Measurements from ENCODE around the gene OLA1. TPM values are rescaled to one million over a fixed set of nuclear protein-coding genes. Genes with fewer than 3 reads are reported as not detected.

The OLA1 gene
- total and polyA plus RNA-seq, 2 of the 4 experiments (the other 2 are of a cell fraction), result 54.7 to 71.2 TPM

GRCh38 chr2:174208026-174208425 lies 40.3 kb downstream of the OLA1 start:
- BruUV-seq (replicated peaks), result no TSS peak
- no peak overlapping the region for H3K23ac ChIP-seq (ENCODE audit: low read depth, low read length)
- H3K27me3 ChIP-seq (ENCODE audit: control insufficient read depth, insufficient read depth, low read length), result no peaks in the 10 kb centered on the region
- H2BK5ac ChIP-seq (ENCODE audit: low read depth, low read length, poor library complexity, severe bottlenecking), result no peak overlapping the region
- dilution Hi-C loops (cut with HindIII; ENCODE audit: low sequenced_read_pairs, unreplicated experiment), result no loop called here
- no peaks in the 10 kb centered on the region for H3K9me3 ChIP-seq (ENCODE audit: control insufficient read depth, insufficient read depth, low read length)
- H2AK9ac ChIP-seq (replicated peaks; ENCODE audit: low read depth, low read length, poor library complexity), result no peak overlapping the region
- H2AFZ ChIP-seq (replicated peaks; ENCODE audit: low read length, poor library complexity), result no peak overlapping the region
- no peak overlapping the region for H3K14ac ChIP-seq (replicated peaks; ENCODE audit: low read depth, low read length)
- WGBS, 2 experiments (ENCODE audit: extremely low coverage in 2 of 2, insufficient read length in 1 of 2), result no CpG with 5 or more reads among the region's 4 CpGs
- peaks cover 13 to 23% of the 10 kb centered on the region in 2 experiments for H3K79me1 ChIP-seq (ENCODE audit: low read depth in 1 of 2, low read length in 2 of 2)
- H2AK5ac ChIP-seq (ENCODE audit: low read depth, low read length), result no peak overlapping the region
- no peak overlapping the region for H3K4me2 ChIP-seq (ENCODE audit: low read depth, low read length)
- H3K56ac ChIP-seq (ENCODE audit: extremely low read depth, insufficient read depth, low read length), result no peak overlapping the region
- intact Hi-C loops (cut with micrococcal nuclease), result no loop called here
- POLR2A ChIA-PET (ENCODE audit: unreplicated experiment), result no interaction called here
- H2BK120ac ChIP-seq (ENCODE audit: low read depth, low read length), result no peak overlapping the region
- no peak overlapping the region for H4K5ac ChIP-seq (ENCODE audit: low read depth, low read length)
- no peak overlapping the region for H4K8ac ChIP-seq (ENCODE audit: low read depth in 2 of 2, low read length in 2 of 2)
- no peak overlapping the region for H2BK15ac ChIP-seq (ENCODE audit: low read depth, low read length)
- no peak overlapping the region for H3K4me3 ChIP-seq (ENCODE audit: insufficient read depth, low read depth, low read length)
- peaks cover 4% of the 10 kb centered on the region; the same call in 1 of the 2 replicates for H3K9me1 ChIP-seq (ENCODE audit: insufficient read depth, low read length)
- TF ChIP-seq USF2 (IDR thresholded peaks at IDR 0.05; ENCODE audit: low read depth, low read length), result no peak
- TF ChIP-seq NFE2L2 (IDR thresholded peaks at IDR 0.05; ENCODE audit: low read depth, low read length), result no peak
- TF ChIP-seq RAD21 (IDR thresholded peaks at IDR 0.05; ENCODE audit: low read length), result no peak
- no peak for TF ChIP-seq SMC3 (IDR thresholded peaks at IDR 0.05; ENCODE audit: low read depth, low read length)
- no peak for TF ChIP-seq RCOR1 (IDR thresholded peaks at IDR 0.05; ENCODE audit: insufficient replicate concordance, low read length)
- no peaks in the 10 kb centered on the region for H3K4me1 ChIP-seq (ENCODE audit: control insufficient read depth, insufficient read depth, low read length)
- no peak overlapping the region for H3K27ac ChIP-seq (ENCODE audit: insufficient read depth, low read length)
- no peak overlapping the region for H2BK20ac ChIP-seq (ENCODE audit: low read depth, low read length)
- in situ Hi-C loops (cut with MboI; ENCODE audit: low sequenced_read_pairs), result no loop called here
- H4K91ac ChIP-seq (ENCODE audit: insufficient read depth, low read depth, low read length), result no peak overlapping the region
- H3K18ac ChIP-seq (ENCODE audit: low read depth, low read length), result no peak overlapping the region
- DNase-seq (no peak), ATAC-seq (ENCODE audit: low read depth) (no peak)
- H3K9ac ChIP-seq (ENCODE audit: low read depth, low read length), result no peak overlapping the region
- H3K4ac ChIP-seq (ENCODE audit: low read depth, low read length), result no peak overlapping the region
- CTCF ChIA-PET, result interaction anchor here (1.4 kb wide), 1 partner anchor 9 kb away, joined by 3 read pairs; no protein-coding TSS in a partner anchor
- H3K36me3 ChIP-seq (ENCODE audit: control insufficient read depth, insufficient read depth, low read length), result 0 out of 2 replicates have a peak, but pooled peaks cover 1% of the 10 kb centered on the region
- peaks cover 4% of the 10 kb centered on the region; the same call in 1 of the 2 replicates for H4K20me1 ChIP-seq (ENCODE audit: insufficient read depth, low read length)

Data from IMR-90 (cell line).